DMS 273 (cell line): ENCODE data around the gene MICOS13.

Experiments
- DNase-seq: peaks from one replicate; lab custom pipeline; 2025; ENCODE audit not compliant: unreplicated experiment; lab: John Stamatoyannopoulos, UW

Gene MICOS13

DNA sequence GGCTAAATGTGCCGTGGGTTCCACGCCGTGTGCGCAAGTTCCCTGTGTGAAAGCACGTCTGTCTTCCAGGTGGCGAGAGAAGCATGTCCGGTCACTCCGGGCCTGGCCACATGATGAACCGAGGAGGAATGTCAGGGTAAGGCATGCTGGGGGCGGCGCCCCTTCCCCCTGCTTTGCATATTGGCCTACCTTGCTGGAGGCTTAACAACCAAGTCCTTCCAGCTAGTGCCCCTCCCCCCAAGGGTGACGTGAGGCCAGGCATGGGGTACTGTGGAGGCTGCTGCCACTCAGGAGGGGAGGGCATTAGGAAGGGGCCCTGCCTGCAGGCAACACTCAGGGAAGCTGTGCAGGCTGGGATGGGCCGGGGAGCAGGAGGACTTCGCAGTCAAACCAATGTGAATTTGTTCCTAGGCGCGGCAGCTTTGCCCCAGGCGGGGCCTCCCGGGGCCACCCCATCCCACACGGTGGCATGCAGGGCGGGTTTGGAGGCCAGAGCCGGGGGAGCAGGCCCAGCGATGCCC, 12.5 kb downstream of the MICOS13 start:
- DNase-seq: no peak

DNA sequence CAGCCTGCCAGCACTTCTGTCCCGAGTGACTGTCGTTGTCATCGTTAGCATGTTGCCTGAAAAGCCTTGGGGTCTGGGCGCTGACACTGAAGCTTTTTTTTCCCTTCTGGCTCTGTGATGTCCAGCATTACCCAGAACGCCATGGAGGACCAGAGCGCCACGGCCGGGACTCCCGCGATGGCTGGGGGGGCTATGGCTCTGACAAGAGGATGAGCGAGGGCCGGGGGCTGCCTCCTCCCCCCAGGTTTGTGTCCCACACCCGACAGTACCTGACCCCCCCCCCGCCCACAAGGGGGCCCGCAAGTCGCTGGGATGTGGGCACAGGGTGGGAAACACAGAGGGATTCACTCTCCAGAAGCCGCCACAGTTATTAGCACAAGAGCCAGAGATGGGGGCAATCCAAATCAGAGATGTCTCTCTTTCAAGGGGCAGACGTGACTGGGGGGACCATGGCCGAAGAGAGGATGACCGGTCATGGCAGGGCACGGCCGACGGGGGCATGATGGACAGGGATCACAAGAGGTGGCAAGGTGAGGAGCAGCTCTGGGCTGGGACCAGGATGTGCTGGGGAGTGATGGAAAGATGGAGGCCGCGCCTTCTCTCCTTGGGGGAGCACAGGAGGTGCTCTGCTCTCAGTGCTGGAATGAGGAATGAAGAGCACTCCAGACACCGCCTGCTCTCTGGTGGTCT, 13.2 kb downstream of the MICOS13 start:
- DNase-seq: no peak

DNA sequence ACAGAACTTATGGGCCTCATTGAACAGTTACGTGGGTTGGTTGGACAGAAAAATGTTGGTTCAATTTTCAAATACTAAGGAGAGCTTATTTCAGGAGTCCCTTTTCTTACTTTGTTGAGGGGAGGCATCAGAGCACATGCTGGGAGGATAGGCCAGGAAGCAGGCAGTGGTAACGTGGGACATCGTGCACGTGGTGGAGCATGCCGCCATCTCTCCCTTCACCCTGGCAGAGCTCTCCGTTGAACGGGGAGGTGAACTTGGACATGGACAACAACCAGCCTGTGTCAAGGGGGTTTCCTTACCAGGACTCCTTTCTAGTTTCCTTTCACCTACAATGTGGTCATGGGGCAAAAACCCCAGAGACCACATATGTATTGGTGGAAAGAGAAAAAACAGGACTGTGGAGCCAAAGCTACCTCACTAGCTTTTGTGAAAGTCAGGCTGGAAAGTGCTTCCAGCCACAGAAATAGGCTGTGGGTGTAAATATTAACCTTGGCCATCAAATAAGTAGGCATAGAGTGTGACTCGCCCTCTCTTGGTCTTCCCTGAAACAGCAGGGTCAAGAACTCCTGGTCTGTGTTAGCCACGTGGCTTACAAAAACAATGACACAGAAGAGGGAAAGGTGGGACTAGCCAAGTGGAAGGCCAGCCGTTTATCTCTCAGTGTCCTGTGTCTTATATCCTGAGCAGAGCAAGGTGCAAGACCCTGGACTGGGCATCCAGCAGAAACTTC, 14.4 kb downstream of the MICOS13 start:
- no peak for DNase-seq

DNA sequence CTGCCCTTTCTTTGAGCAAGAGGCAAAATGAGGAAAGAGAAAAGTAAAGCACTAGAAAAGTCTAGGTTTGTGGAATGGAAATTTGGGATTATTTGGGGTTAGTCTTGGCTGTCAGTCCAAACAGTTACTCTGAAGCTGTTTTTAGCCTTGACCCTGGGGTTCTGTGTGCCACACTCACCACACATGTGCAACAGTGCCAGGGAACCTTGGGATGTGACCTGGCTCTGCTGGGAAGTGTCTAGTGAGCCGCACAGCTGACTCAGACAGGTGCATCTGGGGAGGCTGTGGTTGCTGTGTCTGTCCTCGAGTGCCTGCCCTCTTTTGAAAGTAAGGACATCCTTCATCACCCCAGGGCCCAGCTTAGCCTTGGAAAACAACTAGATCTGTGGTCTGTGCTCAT, 15.8 kb downstream of the MICOS13 start:
- DNase-seq: no peak

DNA sequence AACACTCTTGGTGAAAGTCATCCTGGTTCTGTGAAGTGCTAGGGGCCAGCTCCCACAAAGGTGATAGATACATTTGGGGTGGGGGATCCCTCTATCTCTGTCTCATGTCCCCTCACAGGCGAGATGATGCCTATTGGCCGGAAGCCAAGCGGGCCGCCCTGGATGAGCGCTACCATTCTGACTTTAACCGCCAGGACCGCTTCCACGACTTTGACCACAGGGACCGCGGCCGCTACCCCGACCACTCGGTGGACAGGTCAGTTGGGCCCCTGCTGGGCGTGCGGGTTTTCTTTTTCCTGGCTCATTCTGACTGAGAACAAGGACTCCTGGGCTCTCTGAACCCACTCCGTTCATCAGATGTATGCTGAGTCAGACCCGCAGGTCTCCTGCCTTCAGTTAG, 16.4 kb downstream of the MICOS13 start:
- DNase-seq: no peak

DNA sequence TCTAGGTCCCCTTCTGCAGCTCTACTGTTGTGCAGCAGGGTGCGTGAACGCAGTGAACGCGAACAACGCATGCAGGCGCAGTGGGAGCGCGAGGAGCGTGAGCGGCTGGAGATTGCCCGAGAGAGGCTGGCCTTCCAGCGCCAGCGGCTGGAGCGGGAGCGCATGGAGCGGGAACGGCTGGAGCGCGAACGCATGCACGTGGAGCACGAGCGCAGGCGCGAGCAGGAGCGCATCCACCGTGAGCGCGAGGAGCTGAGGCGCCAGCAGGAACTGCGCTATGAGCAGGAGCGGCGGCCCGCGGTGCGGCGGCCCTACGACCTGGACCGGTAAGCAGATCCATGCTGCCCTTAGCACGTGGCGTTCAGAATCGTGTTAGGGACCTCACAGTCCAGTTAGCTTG, 18.8 kb downstream of the MICOS13 start:
- no peak for DNase-seq

DNA sequence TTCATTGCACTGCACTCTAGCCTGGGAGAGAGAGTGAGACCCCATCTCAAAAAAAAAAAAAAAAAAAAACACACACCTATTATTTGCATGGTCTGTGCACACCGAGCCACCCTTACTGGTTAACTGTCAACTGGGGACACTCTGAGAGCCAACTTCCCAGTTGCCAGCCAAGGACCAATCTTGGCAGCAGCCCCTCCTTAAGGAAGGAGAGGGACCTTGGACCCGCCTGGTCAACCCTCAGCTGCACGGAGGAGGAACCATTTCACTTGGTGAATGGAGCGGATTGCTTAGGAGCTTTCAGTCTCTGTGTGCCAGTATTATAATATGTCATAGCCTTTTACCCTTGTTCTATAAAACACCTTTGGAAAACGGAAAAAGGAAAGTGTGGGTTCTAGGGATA, 24.9 kb downstream of the MICOS13 start:
- no peak for DNase-seq

DNA sequence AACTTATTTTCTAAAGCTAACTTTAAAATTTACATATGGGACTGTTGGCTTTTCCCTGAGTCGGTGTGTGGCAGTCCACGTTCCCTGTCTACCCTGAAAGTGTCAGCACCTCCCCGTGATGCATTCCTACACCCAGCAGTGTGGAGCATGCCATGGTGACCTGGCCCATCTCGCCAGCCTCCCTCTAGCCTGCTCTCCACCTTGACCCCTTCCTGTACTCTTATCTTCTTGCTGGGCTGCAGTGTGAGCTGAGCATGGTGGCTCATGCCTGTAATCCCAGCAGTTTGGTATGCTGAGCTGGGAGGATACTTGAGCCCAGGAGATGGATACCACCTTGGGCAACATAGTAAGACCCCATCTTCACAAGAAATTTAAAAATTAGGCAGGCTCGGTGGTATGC, 25.4 kb downstream of the MICOS13 start:
- no peak for DNase-seq

DNA sequence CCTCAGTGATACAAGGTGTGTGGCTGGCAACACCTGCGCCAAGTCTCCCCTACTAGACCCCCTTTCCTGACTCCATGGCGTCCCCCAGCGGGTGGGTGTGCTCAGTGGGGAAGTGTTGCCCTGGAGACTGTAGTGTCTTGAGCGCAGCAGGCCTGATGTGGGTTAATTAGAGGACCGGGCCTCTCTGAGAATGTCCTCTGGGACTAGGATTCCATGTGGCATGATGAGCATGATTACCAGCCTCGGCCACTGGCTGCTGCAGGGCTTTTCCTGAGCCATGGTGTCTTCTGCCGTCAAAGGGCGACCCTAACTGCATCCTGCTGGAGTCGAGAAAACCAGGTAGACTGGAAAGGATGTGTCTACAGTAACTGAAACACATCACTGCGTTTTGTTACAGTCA, 28.1 kb downstream of the MICOS13 start:
- DNase-seq: no peak

DNA sequence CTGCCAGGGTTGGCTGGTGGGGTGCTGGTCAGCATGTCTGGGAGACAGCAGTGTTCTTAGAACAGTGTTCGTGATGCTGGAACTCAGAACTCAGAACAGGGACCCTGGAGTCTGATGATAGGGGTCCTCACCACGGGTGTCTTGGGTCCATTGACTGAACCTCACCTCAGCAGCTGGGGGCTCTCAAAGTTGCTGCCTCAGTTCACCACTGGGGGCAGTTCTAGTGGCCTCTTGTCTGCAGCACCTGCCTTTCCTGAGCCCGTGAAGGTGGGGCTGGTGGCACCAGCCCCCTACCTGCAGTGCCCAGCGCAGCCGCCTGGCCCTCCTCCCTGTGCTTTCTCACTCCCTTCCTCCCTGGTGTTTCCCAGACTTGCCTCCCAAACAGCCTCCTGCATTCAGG, 29.0 kb downstream of the MICOS13 start:
- no peak for DNase-seq

DNA sequence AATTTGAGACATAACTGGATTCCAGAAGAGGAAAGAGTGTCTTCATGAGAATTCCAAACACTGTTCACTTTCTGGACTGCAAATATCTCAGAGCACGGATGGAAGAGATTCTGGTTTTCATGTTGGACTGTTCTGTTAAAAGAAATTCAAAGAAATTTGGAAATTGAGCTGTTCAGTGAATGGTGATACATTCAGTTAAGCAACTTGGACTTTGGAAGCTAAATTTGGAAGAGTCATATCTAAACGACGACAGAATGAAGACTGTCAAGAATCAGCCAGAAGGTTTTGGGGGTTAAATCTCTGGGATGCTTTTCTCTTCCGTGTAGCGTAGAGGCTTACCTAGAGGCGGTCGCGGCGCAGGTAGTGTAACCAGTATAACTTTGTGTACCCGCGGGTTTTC, 31.9 kb downstream of the MICOS13 start:
- no peak for DNase-seq

DNA sequence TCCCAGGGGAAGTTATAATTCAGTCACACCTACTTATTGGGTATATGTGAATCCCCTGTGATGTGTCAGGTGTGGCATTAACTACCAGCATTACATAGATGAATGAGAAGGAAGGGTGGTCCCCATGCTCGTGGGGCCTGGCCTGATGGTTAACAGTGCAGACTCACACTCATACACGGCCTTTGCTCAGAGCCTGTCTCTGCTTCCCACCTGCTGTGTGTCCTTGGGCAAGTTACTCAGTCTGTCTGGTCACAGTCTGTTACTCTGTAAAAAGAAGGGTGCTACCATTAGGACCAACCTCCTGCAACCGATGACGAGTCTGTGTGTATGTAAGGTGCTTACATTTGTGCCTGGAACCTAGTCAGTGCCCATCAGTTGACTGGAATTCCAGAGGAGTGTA, 33.6 kb downstream of the MICOS13 start:
- no peak for DNase-seq

DNA sequence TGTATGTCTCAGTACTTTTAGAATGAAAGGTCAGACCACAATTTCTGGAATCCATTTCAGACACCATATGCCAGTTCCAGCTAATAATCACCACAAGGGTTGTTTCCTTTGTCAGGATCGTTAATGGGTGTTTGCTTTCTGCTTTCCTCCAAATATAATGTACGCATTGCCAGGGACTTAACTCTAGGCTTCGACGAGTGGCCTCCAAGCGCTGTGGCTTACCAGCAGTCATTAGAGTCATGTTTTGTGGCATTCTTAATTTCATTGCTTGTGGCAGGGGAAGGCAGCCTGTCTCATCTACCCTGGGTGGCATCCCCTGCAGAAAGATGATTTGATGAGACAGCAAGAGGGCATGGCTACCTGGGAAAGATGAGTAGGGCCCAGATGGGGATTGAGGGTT, 34.9 kb downstream of the MICOS13 start:
- no peak for DNase-seq

DNA sequence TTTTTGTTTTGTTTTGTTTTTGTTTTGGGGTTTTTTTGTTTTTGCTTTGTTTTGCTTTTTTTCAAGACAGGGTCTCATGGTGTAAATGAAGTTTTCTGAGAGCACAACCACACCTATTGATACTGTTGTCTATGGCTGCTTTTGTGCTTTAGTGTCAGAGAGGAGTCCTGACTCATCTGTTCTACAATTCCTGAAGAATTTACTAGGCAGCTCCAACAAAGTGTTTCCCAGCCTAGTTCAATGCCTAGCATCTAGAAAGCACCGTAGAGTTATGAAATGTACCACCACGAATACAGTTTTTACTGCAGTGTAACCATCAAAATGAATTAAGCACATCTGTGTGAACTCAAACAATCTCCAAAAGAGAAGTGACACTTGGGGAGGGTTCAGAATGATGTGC, 36.3 kb downstream of the MICOS13 start:
- no peak for DNase-seq

DNA sequence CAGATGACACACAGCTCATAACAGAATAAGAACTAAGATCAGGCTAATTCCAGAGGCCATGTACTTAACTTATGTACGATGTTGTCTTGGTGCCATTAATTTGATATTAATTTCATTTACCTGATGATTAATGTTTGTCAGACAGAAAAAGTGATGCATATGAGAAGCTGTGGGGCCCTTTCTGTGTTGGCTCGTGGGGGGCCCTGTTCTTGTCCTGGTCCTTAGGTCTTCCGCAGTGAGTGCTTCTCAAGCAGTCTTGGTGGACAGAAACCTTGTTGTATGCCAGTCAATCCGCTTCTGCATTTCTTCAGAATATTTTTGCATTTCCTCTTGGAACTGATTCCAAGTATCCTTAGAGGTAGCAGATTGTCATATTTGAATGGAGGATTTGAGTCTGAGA, 37.3 kb downstream of the MICOS13 start:
- no peak for DNase-seq

DNA sequence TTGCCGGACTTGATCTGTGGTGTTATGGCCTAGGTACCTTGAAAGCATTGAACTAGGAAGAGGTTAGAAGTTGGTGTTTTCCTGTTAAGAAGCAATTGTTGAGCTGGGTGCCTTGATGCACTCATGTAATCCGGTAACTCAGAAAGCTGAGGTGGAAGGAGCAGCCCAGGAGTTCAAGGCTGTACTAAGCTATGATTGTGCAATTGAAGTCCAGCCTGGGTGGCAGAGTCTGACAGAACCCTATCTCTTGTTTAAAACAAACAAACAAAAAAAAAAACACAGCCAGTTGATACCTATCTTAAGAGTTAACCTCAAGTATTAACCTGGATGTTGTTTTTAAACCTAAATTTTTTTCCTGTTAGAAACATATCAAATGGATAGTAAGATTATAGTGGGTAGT, 38.1 kb downstream of the MICOS13 start:
- DNase-seq: no peak

DNA sequence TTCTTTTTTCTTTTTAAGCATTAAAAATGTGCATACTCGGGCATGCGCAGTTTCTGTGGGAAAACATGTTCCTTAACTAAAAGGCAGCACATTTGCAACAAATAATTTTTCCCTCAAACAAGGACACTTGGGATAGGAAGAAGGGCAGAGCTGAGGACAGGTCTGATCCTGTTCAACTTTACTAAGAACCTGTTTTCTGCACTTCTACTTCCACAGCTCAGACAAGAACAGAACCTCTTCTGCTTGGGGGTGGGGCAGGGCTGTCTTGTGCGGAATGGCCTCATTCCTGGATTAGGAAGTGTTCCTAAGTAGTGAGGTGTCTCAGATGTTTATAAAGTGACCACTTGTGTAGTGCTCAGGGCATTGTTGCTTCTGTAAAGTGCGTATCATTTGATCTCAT, 39.1 kb downstream of the MICOS13 start:
- DNase-seq: no peak

DNA sequence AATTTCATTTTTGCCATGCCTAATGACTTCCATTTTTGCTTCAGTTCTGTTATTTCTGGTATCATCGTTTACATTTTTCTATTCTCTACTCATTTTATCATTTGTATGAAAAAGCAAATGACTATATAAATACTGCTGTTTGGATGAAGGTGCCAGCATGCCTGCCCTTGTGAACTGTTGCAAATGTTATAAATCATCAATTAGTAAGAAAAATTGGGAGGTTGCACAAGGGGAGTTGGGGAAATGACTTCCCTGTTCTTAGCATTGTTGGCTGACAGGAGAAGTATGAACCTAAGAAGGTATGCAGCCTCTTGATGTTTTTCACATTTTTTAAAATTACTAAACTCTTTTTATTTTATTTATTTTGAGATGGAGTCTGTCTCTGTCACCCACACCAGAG, 42.3 kb downstream of the MICOS13 start:
- no peak for DNase-seq

DNA sequence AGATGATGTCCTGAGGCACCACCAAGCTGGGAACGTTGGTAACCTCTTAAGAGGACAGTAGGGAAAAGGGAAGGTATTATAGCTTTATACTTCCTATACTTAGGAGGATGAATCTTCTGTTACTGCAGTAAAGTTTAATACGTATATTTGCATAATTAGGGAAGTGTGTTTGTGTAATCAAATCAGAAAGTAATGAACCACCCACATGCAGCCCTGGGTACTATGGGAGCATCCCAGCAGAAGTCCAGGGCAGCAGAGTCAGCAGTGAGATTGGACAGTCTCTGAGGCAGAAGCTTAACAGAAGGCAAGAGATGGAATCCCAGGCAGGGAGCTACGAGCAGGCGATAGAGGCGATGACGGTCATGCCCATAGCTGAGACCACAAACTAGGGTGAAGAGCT, 44.9 kb downstream of the MICOS13 start:
- no peak for DNase-seq

DNA sequence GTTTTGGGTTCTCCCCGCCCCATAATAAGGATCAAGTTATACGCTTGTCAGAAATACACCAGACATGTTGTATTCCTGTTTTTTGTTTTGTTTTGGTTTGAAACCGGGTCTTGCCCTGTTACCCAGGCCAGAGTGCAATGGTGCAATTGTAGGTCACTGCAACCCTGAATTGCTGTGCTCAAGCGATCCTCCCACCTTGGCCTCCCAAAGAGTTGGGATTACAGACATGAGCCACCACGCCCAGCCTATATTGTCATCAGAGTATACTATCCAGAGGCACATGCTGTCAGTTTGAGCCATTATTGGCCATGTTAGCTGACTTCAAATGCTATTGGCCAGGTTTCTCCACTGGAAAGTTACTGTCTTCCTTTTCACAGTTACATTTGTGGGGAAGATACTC, 47.7 kb downstream of the MICOS13 start:
- no peak for DNase-seq

DNA sequence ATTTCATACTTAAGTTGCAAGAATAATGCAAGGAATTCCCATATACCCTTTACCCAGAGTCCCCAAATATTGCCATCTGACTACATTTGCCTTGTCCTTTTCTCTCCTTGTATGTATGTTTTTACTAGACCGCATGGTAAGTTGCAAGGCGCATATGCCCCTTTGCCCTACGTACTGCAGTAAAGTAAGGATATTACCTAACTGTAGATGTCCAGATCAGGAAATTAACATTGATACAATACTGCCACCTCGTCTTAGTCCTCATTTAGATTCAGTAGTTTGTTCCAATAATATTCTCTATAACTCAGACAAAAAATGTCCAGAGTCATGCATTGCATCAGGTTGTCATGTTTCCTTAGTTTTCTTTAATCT, 48.1 kb downstream of the MICOS13 start:
- DNase-seq: no peak

DNA sequence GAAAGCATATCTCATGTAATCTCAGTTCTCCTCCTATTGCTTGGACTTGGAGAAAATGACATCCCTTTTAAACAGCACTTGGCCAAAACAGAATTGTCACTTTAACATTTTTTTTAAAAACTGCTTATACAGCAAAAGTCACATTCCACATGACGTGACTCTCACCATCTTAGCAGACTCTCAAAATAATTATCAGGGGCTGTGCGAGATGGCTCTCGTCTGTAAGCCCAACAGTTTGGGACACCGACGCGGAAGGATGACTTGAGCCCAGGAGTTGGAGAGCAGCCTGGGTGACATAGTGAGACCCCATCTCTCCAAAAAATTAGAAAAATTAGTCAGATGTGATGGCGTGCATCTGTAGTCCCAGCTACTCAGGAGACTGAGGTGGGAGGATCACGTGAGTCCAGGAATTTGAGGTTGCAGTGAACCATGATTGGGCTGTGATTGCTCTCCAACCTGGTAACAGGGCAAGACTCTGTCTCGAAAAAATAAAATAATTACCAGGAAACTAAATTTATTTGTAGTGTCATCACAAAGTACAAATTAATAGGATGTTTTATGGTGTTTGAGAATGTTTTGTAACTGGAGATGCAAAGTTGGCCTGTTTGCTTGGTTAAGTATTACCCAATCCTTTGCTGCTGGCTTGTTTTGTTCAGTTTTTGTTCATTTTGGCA, 48.6 kb downstream of the MICOS13 start:
- DNase-seq: no peak
